HG03571 (cell line): Measurements from ENCODE around the gene P2RX5.
A peak's percentile ranks its signal among the peaks of the same experiment; 100 is the strongest.

Experiments
- ATAC-seq: cut with Tn5 transposase; IDR thresholded peaks from one replicate; pipeline ENCODE4 v1.9.1; 2021; ENCODE audit not compliant: unreplicated experiment

Gene P2RX5

DNA sequence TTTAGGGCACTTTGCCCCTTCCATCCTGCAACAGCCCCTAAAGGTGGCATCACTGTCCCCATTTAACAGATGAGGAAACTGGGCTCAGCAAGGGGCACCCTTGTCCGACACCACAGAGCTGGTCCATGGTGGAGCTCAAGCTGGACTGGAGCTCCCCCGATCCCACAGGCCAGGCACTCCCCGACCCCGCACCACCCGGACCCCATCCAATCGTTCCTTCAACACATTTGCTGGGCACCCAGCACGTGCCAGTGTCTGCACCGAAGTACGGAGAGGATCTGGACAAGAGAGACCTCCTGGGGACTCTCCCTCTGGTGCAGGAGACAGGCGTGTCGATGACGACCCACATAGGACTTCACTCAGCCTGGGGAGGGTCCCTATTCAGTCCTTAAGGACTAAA, 13.9 kb downstream of the P2RX5 start:
- no peak for ATAC-seq

DNA sequence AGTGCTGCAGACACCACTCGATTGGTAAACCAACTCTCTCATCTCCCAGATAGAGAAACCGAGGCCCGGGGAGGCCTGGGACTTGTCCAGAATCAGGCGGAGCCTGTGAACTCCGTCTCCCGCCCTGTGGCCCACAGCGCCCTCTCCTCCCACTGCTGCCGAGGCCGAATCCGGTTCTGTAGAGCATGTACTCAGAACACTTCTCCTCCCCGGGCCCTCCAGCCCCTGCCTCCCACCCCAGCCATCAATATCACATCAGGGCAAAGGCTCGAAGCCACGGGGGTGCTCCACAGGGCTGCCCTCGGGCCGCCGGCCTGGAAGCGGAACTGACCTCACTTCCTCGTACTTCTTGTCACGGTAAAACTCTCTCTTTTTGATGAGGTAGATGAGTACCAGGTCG, 14.4 kb downstream of the P2RX5 start:
- no peak for ATAC-seq

DNA sequence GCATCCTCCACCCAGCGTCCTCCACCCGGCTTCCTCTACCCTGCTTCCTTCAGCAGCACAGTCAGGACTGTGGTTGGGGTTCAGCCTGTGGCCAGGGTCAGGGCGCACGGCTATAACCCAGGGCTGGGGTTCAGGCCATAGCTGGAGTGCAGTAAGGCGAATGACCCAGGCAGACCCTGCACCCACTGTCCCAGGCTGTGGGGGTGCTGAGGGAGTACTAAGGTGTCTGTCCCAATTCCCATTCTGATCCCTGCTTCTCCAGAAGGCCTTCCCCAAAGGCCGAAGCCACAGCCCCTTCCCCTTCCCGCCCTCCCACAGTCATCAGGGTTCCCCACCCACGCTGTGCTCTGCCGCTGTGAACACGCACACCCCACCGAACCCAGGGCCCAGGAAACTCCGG, 14.9 kb downstream of the P2RX5 start:
- ATAC-seq, result no peak

DNA sequence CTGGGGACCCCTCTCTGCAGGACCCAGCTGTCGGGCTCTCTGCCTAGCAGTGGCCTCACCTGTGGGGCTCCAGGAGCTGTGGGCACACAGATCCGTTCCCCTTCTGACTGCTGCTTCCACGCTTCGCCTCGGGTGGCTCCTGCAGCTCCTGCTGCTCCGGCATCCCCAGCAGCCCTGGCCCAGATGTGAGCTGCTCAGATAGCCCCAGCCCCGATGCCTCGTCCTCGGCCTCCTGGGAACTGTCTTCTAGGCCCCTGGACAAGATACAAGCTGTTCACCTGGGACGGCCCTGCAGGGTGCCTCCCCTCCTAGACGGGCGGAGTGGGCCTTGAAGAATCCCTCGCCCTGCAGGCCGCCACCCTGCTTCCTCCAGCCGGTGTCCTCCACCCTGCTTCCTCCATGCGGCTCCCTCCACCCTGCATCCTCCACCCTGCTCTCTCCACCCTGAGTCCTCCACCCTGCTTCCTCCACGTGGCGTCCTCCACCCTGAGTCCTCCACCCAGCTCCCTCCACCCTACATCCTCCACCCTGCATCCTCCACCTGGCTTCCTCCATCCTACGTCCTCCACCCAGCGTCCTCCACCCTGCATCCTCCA, 16.3 kb downstream of the P2RX5 start:
- no peak for ATAC-seq

DNA sequence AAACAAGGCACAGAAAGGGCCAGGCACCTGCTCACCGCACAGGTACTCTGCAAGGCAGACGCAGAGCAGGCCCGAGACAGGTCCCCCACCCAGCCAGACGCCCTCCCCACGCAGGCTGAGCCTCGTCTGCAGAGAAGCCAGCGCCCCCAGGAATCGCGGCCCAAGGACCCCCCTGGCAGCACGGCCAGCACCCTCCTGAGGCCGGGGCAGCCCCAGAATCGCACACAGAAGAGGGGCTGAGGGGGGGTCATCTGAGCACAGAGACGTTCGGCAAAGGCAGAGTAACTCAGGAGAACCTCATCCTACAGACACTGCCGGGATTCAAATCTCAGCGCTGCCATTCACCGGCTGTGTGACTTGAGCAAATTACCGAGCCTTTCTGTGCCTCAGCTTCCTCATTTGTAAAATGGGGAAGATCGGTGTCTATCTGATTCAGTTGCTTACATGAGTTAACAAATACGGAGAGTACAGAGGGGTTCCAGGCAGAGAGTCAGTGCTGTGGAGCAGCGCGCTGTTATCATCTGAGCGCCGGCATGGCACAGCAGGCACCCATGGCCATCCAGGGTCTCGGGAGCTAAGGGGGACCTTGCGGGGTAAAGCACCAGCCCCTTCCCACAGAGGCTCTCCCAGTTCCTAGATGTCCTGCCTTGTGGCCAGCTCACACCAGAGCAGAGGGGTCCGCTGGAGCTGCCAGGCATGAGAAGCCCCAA, 17.0 kb downstream of the P2RX5 start:
- ATAC-seq, result no peak

DNA sequence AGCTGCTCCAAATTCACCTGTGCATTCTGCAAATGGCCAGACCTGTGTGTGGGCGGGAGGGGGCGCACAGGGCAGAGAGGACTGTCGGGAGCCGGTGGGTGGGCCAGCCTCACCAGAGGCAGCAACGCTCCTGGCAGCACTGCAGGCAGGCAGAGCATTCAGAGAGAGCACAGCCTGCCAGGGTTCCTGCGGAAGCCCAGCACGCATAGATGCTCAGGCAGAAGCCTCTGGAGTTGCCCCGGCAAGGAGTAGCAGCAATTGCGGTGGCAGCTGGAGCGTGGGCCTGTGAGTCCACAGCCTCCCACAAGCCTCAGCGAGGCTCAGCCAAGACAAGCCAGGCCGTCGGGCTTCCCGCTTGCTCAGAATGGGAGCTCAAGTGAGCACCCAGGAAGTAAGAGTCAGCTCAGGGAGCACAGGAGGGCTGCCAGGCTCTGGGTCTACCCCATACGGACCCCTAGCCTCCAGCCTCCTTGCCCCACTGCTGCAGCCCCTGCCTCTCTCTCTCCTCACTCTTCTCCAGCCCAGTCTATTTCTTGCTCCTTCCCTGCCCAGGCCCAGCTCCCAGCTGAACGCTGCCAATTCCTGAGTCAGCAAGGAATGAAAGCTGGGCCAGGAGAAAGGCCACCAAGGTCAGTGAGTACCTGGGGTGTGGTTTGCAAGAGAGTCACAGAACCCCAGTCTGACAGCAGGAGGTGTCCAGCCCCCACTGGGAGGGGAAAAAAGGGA, 17.7 kb downstream of the P2RX5 start:
- ATAC-seq, result no peak

DNA sequence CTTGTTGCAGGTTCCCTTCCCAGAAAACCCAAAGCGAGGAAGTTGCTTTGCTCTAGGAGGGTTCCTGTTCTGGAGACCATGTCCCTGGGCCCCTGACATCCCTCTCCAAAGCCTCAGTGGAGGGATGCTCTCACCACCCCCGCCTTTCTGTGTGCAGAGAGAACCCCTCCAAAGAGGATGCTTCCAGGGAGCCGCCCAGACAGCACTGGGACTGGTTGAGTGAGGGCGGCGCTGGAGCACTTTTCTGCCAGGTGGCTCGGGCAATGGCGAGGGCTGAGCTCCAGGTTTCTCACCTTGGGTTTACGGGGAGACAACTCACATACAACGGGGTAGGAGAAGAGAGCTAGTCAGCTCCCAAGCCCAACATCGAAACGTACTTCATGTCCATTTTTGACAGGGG, 20.1 kb downstream of the P2RX5 start:
- ATAC-seq, result no peak

DNA sequence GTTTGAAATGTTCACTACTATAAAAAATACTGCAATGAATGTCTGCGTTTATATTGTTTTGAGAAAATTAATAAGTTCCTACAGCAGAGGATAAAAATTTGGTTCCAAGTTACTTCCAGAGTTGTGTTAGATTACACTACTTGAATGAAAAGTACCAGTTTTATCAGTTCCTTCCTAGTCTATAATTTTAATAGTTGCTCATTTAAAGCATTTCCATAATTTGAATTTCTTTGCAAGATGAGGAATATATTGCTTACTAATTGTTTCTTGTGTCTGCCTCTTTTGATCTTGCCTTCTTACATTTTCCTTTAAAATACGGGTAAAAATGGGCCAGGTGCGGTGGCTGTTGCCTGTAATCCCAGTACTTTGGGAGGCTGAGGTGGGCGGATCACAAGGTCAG, 23.4 kb downstream of the P2RX5 start:
- no peak for ATAC-seq

DNA sequence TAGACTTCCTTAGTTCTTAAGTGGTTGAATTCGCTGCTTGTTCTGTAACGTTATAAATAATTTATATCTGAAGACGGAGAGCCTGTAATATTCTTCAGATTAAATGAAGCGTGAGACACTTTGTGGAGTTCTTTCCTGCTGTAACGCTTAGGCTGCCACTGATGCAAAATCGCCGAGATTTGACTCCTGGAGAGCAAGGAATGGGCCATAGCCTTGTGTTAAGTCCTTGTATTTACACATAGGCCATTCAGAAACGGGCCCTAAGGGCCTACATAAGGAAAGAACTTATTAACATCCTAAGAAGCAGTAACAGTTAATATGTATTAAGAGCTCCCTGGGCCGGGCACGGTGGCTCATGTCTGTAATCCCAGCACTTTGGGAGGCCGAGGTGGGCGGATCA, 26.4 kb downstream of the P2RX5 start:
- no peak for ATAC-seq

DNA sequence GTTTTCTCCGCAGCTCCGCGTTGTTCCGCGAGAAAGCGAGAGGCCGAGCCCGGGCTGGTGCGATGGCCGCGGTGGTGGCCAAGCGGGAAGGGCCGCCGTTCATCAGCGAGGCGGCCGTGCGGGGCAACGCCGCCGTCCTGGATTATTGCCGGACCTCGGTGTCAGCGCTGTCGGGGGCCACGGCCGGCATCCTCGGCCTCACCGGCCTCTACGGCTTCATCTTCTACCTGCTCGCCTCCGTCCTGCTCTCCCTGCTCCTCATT, 26.9 kb downstream of the P2RX5 start:
- ATAC-seq, result no peak

DNA sequence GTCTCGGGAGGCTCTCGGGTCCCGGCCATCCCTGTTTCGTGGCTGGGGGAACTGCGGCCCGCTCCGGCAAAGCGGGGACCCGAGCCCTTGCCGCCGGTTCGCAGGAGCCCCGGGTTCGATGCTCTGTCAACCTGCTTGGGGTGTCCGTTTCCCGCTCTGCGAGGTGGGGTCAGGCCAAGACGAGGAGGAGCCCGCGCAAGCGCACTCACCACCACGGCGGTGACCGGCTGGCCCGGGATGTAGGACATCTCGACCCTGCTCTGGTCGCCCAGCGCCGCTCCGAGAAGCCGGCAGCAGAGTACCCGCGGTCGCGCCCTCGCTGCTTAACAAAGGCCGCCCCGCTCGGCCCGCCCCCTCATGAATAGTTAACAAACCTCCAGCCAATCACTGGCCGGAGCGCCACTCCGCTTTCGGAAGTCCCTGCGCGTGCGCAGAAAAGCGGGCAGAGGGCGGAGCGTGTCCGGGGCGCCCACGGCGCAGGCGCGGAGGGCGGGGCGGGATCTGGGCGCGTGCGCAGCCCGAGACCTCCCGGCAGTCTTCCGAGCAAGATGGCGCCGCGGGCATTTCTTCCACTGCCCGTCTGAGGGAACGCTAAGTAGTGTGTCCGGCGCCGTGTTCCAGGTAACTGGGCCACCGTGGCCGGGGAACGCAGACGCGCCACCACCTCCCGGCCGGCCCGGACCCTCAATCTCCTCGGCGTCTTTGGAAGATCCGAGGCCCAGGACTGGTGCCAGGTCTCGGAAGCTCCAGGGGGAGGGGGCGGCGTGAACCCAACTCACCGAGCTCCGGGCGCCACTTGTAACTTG, 27.5 kb downstream of the P2RX5 start, which contains the start of the genes EMC6 and TAX1BP3:
EMC6 (plus strand) TSS at position 534 of the 806 bp plus-strand sequence. CDS start 335 bp downstream, outside the sequence.
TAX1BP3 (minus strand) TSS at position 300 of the 806 bp plus-strand sequence; CDS start at position 248, 52 bp downstream.
- ATAC-seq, result peak; percentile 78

DNA sequence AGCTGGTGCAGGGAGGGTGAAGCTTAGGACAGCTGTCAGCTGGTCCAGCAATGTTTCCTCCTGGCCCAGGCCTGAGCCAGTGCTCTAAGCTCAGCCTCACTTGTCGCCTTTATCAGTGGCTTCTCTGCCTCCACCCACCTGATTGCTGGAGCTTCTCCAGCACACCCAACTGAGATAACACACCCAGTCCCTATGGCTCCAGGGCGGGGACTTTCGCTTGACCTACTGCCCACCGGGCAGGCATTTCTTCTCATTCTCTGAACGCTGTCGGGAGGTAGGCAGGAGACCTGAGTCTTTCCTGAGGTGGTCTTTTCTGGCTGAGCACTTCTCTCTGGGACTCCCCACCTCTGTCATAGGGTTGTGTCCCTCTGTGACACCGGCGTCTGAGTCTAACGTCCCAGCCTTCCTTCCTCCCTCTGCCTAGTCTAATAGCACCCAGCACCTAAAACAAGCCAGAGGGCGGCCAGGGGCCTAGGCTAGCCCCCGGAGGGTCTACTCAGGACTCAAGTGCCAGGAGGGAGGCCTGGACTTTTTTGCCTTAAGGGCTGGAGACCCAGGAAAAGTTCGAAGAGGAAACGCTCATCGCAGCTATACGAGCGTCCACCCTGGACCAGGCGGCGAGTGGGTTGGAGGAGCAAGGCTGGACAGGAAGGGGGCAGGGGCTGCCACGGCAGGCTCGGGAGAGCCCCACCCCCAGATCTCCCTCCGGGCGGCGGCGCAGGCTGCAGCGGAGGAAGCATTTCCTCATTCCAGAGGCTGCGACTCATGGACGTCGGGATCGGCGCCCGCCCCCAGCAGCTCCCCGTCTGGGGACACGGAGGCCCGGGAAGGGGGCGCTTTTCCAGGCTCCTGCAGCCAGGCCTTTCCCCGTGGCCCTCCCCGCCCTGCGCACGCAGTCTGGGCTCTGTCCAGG, 28.3 kb downstream of the P2RX5 start:
- ATAC-seq, result peak; percentile 10

DNA sequence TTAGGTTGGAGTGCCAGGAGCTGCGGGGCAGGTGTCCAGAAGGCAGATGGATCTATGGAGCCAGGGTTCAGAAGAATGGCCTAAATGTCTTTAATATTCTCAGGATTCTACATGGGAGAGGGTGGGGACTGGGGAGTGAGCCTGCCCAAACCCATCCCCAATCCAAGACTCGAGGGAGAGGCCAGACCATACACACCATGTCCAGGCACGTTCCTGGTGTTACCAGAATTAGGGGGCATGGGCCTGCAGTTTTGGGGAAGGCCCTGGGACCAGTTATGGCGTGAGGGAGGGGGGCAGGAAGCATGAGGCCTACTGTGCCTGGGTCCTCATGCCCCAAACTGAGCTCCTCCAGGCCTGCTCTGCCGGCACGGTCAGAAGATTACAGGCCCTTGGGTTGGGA, 29.4 kb downstream of the P2RX5 start:
- no peak for ATAC-seq

DNA sequence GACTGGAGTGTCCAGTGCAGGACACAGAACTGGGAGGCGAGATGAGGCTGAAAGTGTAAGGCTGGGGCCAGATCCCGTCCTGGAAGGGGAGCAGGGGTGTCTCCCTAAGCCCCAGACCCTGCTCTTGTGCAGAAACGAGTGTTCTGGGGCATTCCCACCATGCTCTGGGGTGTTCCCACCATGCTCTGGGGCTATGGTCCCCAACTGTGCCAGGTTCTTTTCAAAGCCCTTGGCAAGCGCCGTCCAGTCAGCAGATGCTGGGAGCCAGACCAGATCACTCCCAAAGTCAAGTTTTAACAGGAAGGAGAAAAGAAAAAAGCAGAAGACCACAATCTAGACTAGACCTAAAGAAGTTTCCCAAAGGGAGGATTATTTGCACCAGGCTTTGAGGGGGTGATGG, 30.1 kb downstream of the P2RX5 start:
- ATAC-seq, result no peak

DNA sequence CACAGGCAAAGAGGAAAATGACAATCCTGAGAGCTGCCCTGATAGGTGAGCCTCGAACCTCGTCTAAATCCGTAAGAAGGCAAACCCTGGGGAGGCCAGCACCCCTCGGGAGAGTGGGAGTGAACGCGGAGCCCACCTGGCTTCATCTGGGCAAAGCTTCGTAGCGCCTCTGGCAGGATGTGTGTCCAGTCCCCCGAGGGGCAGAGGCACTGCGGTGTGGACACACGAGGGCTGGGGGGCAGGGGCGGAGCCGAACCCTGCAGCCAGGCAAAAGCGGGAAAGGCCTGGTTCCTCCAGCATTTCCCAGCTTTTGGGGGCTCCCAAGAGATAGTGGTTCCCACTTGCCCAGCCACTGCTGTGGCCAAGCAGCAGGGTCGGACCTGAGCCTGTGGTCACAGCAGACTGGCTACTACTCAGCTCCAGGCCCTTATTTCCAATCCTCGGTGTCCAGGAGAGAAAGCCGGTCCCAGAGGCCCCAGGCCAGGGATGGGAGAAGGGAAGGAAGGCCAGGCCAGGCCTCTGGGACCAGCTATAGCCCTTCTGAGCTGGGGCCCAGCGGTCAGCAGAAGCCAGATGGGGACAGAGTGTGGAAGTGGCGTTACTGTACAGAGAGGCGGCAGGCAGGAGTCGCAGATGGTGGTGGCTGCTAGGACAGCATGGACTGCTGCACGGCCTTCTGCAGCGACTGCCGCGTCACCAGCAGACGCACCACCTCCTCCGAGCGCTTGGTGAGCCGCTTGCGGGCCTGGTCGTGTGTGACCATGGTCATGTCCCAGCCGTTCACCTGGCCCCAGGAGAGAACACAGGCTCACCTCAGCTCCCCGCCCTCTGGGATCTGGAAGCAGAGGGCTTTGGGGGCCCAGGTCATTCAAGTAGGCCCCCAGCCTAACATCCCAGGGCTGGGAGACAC, 32.6 kb downstream of the P2RX5 start:
- no peak for ATAC-seq

DNA sequence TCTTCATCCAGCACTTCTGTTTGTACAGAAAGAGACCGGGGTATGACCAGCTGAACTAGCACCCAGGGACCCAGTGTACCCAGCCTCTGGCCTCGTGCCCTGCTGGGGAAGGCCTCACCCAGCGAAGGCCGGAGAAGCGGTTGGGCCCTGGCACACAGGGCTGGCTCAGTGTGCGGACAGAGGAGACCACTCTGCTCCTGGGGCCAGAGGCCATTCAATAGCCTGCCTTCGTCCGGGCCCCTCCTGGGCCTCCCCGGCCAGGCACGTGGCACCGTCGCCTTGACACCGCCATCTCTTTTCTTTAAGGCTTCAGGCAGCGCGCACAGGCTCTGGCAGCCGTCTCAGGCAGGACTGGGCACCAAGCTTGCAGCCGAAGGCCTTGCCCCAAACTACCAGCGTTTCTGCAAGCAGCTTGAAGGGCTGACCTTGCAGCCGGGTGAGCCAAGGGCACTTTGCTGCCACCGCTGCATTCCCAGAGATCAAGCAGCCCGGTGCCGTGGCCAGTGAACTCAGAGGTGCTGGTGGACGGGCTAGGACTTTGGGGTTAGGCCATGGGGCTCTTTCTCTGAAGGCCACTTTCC, 35.6 kb downstream of the P2RX5 start:
- no peak for ATAC-seq

DNA sequence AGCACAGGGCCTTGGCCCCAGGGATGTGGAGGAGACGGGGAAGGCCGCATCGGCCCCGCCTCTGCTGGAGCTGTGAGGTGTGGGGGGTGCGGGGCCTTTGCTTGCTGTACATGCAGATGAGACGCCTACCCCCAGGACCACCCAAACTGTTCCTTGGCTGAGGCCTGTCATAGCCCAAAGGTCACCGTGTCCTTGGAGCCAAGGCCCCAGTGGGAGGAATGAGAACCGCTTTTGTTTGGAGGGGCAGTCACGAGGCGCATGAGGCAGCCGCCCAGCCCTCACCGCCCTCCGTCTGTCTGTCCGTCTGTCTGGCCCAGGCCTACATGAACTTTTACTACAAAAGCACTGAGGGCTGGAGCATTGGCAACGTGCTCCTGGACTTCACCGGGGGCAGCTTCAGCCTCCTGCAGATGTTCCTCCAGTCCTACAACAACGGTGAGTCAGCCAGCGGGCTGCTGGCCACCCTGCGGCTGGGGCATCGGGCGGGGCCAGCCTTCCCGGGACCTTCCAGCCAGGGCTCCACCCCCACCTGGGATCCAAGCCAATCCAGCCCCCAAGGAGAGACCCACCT, 36.3 kb downstream of the P2RX5 start:
- no peak for ATAC-seq

DNA sequence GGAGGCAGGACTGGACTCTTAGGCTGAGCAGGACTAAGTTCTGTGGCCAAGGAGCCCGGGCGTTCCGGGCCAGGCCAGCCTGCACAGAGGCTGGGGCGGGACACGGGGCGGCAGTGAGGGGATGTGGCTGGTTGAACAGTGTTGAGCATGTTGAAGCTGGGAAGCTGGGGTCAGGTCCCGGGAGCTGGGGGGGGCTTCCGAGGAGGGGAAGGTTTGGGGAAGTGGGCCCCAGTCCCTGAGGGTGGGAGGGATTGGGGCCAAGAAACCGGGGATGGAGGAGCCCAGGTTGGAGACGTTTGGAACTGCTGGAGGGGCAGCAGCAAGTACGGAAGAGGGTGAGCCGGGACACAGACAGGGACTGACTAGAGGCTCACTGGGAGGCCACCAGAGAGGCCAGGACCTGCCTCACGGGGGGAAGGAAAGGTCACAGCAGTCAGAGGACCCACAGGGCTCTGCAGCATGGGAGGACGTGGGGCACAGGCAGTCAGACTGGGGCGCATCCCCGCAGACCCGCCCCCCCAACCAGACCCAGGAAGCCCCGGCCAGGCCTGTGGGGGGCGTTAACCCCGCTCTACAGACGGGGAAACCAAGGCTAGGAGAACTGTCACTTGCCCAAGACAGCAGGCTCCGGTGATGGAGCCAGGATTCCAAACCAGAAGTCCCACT, 37.0 kb downstream of the P2RX5 start:
- no peak for ATAC-seq
